Bronchial epithelial cell (primary cell): ENCODE results near the gene GPR153. TPM values are rescaled to one million over a fixed set of nuclear protein-coding genes. Genes with fewer than 3 reads are reported as not detected.

Source experiments
- DNase-seq: peaks from one replicate; pipeline ENCODE4 v3.0.0-alpha.2; 2010; ENCODE audit warnings: low read depth
- FAIRE-seq: peaks from 2 replicates; lab custom pipeline; 2011; peaks lifted over from hg19 to GRCh38; lab: Jason Lieb, UNC
- H3K27me3 ChIP-seq: 2 replicates; pipeline ENCODE4 v1.5.1; 2011; ENCODE audit warnings: low read length; ENCODE audit not compliant: control insufficient read depth, insufficient read depth
- H3K36me3 ChIP-seq: 2 replicates; pipeline ENCODE4 v1.5.1; 2011; ENCODE audit warnings: low read length; ENCODE audit not compliant: control insufficient read depth, insufficient read depth
- H3K4me3 ChIP-seq: 2 replicates; pipeline ENCODE4 v1.5.1; 2011; ENCODE audit warnings: mild to moderate bottlenecking, low read depth, low read length, control low read depth
- CTCF ChIP-seq: IDR thresholded peaks from 2 replicates; pipeline ENCODE4 v1.5.1; 2011; ENCODE audit warnings: mild to moderate bottlenecking, moderate library complexity, low read length, control low read depth, inconsistent platforms; ENCODE audit not compliant: insufficient read depth, severe bottlenecking
- total RNA-seq: library from RNA; depleted of rRNA; stranded (reverse); fragments of >200 nt; gene quantifications from 2 replicates; pipeline ENCODE4 v1.2.1, GENCODE V29; 2014

The GPR153 gene
- total RNA-seq, 1 donor from 2014 or later, result 44.2 TPM

DNA sequence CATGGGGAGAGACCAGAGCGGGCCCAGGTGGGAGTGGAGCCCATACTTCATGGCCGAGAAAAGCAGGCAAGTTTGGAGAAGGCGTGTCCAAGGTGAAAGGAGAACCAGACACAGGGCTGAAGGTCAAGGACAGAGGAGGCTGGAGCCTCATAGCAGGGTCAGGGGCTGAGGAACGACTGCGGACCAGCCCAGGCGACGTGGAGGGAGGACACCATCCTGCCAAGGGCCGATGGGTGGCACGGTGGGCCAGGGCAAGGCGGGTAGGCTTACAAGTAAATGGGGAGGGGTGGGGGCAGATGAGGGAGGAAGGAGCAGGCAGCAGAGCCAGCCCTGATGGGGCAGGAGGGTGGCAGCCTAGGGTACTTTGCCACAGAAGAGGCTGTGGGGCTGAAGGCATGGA lies 18.2 kb upstream of the GPR153 start:
- Histone ChIP-seq H3K27me3 (no peaks in the 10 kb centered on the region), H3K36me3 (peaks cover 17% of the 10 kb centered on the region), H3K4me3 (no peak overlapping the region)
- no peak for DNase-seq
- no peak for FAIRE-seq
- no peak for TF ChIP-seq CTCF

DNA sequence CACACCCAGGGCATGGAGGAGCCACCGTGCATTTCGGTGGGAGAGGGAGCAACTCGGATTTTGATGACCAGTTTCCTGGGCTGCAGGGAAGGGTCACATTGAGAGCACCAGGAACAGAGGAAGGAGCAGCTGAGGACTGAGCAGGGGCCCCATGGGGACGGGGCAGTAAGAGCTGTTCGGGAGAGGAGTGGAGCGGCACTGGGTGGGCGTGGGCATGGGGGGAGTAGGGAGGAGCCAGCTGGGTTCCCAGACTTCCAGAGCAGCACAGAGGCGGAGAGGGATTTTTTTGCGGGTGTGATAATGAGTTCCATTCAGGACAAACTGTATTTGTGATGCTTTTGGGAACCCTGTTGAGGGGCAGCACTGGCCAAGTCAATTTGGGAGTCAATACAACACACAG lies 17.4 kb upstream of the GPR153 start:
- no peak for TF ChIP-seq CTCF
- DNase-seq (no peak), FAIRE-seq (no peak)
- Histone ChIP-seq H3K4me3 (no peak overlapping the region), H3K27me3 (no peaks in the 10 kb centered on the region), H3K36me3 (peaks cover 19% of the 10 kb centered on the region)

GRCh38 chr1:6276811-6277555 lies 16.1 kb upstream of the GPR153 start:
- Histone ChIP-seq H3K36me3 (peaks cover 22% of the 10 kb centered on the region), H3K4me3 (no peak overlapping the region), H3K27me3 (no peaks in the 10 kb centered on the region)
- no peak for FAIRE-seq
- no peak for DNase-seq
- TF ChIP-seq CTCF, result no peak

GRCh38 chr1:6275826-6276782 lies 15.2 kb upstream of the GPR153 start:
- FAIRE-seq, result no peak
- no peak for DNase-seq
- Histone ChIP-seq H3K27me3 (no peaks in the 10 kb centered on the region), H3K4me3 (no peak overlapping the region), H3K36me3 (peaks cover 19% of the 10 kb centered on the region)
- no peak for TF ChIP-seq CTCF

DNA sequence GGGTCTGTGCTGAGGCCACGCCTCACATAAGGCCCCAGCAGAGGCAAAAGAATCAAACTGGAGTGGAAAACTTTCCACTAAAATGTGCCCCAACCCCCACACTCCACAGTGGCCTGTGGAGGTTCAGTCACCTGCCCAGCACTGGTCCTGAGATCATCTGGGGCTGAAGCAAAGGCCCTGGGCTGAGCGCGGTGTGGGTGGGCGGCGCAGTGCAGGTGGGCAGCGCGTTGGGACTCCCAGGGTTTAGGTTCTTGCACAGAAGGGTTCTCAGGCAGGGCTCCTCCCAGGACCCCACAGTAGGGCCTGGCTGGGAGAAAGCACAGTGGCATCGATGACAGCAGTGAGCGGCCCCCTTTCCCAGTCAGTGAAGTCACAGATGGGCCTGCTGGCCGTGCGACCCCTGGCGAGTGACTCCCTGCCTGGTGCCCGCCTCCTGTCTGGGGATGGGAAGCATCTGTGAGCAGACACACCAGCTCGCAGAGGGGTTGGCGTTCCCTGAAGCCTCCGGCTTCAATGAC lies 13.8 kb upstream of the GPR153 start:
- no peak for TF ChIP-seq CTCF
- H3K4me3 ChIP-seq, result no peak overlapping the region
- no peak for DNase-seq
- no peak for FAIRE-seq
- peaks cover 13% of the 10 kb centered on the region for H3K36me3 ChIP-seq
- no peaks in the 10 kb centered on the region for H3K27me3 ChIP-seq
